Measurements from ENCODE around the gene MAGI1. TPM values are rescaled to one million over a fixed set of nuclear protein-coding genes. Genes with fewer than 3 reads are reported as not detected.

The MAGI1 gene
- total and polyA plus RNA-seq, 2 donors (not counting 1 experiment from before 2014, with no cell fraction given): 0.10 to 0.22 TPM

GRCh38 chr3:65466300-65466988 lies 572.3 kb downstream of the MAGI1 start:
- Mint-ChIP-seq H3K9me3 (ENCODE audit: insufficient read depth) (peaks cover 2% of the 10 kb centered on the region), H3K4me3 (no peak overlapping the region), H3K27ac (no peak overlapping the region), H3K27me3 (no peaks in the 10 kb centered on the region), H3K4me1 (no peaks in the 10 kb centered on the region)
- no peak overlapping the region for H3K9ac ChIP-seq (ENCODE audit: low read length)
- WGBS (ENCODE audit: insufficient coverage): 94% methylated on average over 5 of the region's 5 CpGs
- no peaks in the 10 kb centered on the region for H3K4me1 ChIP-seq (ENCODE audit: control insufficient read depth in 2 of 2, insufficient read depth in 2 of 2, low read length in 2 of 2)
- intact Hi-C loops (cut with micrococcal nuclease): no loop called here
- no peaks in the 10 kb centered on the region for H3K36me3 ChIP-seq (replicated peaks in 1 of 2; ENCODE audit: control extremely low read depth in 1 of 2, control insufficient read depth in 1 of 2, extremely low read depth in 1 of 2, insufficient read depth in 2 of 2, low read length in 1 of 2)
- no peak for DNase-seq
- no peak for ATAC-seq (ENCODE audit: low read depth)
- CTCF ChIA-PET: no interaction called here
- H3K4me2 ChIP-seq (replicated peaks; ENCODE audit: low read depth, low read length, poor library complexity, severe bottlenecking): no peak overlapping the region
- H3K27me3 ChIP-seq (replicated peaks in 1 of 4; ENCODE audit: control extremely low read depth in 1 of 4, control insufficient read depth in 3 of 4, insufficient read depth in 4 of 4, low read length in 3 of 4): no peaks in the 10 kb centered on the region
- no peak overlapping the region for H3K27ac ChIP-seq (ENCODE audit: low read length in 2 of 2)
- no peak overlapping the region for H3K4me3 ChIP-seq (ENCODE audit: control extremely low read depth in 1 of 5, extremely low read depth in 1 of 5, insufficient read depth in 1 of 5, low read depth in 2 of 5, low read length in 4 of 5)
- POLR2A ChIA-PET: no interaction called here
- no peaks in the 10 kb centered on the region for H4K20me1 ChIP-seq (ENCODE audit: control insufficient read depth, insufficient read depth, low read length, poor library complexity, severe bottlenecking)
- H3K79me2 ChIP-seq (ENCODE audit: control insufficient read depth, insufficient read depth, low read length): no peaks in the 10 kb centered on the region
- peaks cover 0 to 3% (median 0%) of the 10 kb centered on the region in 3 donors for H3K9me3 ChIP-seq (ENCODE audit: control extremely low read depth in 1 of 3, control insufficient read depth in 2 of 3, insufficient read depth in 1 of 3, low read length in 2 of 3)
- H2AFZ ChIP-seq (ENCODE audit: insufficient read depth, low read depth, low read length, poor library complexity, severe bottlenecking): no peak overlapping the region
- TF ChIP-seq, protein P1, sequence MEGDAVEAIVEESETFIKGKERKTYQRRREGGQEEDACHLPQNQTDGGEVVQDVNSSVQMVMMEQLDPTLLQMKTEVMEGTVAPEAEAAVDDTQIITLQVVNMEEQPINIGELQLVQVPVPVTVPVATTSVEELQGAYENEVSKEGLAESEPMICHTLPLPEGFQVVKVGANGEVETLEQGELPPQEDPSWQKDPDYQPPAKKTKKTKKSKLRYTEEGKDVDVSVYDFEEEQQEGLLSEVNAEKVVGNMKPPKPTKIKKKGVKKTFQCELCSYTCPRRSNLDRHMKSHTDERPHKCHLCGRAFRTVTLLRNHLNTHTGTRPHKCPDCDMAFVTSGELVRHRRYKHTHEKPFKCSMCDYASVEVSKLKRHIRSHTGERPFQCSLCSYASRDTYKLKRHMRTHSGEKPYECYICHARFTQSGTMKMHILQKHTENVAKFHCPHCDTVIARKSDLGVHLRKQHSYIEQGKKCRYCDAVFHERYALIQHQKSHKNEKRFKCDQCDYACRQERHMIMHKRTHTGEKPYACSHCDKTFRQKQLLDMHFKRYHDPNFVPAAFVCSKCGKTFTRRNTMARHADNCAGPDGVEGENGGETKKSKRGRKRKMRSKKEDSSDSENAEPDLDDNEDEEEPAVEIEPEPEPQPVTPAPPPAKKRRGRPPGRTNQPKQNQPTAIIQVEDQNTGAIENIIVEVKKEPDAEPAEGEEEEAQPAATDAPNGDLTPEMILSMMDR (IDR thresholded peaks at IDR 0.05): no peak
- no peak for TF ChIP-seq EZH2 (IDR thresholded peaks at IDR 0.05; ENCODE audit: borderline replicate concordance, insufficient read depth, low read depth, low read length, poor library complexity, severe bottlenecking)

DNA sequence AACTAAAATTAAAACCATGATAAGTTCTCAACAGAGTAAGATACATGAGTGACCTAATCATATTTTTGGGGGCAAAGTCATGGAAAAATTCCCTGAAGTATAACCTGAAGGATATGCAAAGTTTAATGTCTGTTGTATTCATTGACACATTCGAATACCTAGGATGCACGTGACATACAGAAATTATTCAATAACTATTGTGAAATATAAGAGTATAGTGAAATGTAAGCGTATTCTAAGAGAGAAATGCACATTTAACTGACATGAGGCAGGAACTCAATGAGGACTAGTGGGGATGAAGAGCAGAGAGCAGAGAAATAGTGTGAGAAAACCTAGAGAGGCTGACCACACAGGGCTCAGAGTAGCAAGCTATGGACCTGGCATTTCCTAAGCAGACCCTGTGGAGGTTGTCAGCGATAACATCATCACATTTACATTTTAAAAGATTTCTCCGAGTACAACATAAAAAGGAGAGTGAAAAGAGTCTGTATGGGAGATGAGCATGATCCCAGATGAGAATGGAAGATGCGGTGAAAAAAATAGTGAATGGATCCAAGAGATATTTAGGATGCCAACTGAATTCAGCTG lies 588.8 kb downstream of the MAGI1 start:
- H3K27me3 ChIP-seq (replicated peaks in 1 of 4; ENCODE audit: control extremely low read depth in 1 of 4, control insufficient read depth in 3 of 4, insufficient read depth in 4 of 4, low read length in 3 of 4): no peaks in the 10 kb centered on the region
- no peak overlapping the region for H3K27ac Mint-ChIP-seq

More for the DNA sequence above, 588.8 kb downstream of the MAGI1 start:
- ChIA-PET CTCF (no interaction called here), POLR2A (no interaction called here)
- Histone ChIP-seq H3K4me1 (ENCODE audit: control insufficient read depth in 2 of 2, insufficient read depth in 2 of 2, low read length in 2 of 2) (no peaks in the 10 kb centered on the region), H3K27ac (ENCODE audit: low read length in 2 of 2) (no peak overlapping the region), H4K20me1 (ENCODE audit: control insufficient read depth, insufficient read depth, low read length, poor library complexity, severe bottlenecking) (no peaks in the 10 kb centered on the region), H3K4me2 (replicated peaks; ENCODE audit: low read depth, low read length, poor library complexity, severe bottlenecking) (no peak overlapping the region), H3K4me3 (ENCODE audit: control extremely low read depth in 1 of 5, extremely low read depth in 1 of 5, insufficient read depth in 1 of 5, low read depth in 2 of 5, low read length in 4 of 5) (no peak overlapping the region), H3K9ac (ENCODE audit: low read length) (no peak overlapping the region), H3K9me3 (ENCODE audit: control extremely low read depth in 1 of 3, control insufficient read depth in 2 of 3, insufficient read depth in 1 of 3, low read length in 2 of 3) (peaks cover 0 to 4% (median 0%) of the 10 kb centered on the region in 3 donors), H3K79me2 (ENCODE audit: control insufficient read depth, insufficient read depth, low read length) (no peaks in the 10 kb centered on the region), H3K36me3 (replicated peaks in 1 of 2; ENCODE audit: control extremely low read depth in 1 of 2, control insufficient read depth in 1 of 2, extremely low read depth in 1 of 2, insufficient read depth in 2 of 2, low read length in 1 of 2) (no peaks in the 10 kb centered on the region), H2AFZ (ENCODE audit: insufficient read depth, low read depth, low read length, poor library complexity, severe bottlenecking) (no peak overlapping the region)
- ATAC-seq (ENCODE audit: low read depth) (no peak), DNase-seq (no peak)
- Mint-ChIP-seq H3K9me3 (ENCODE audit: insufficient read depth) (no peaks in the 10 kb centered on the region), H3K4me3 (no peak overlapping the region), H3K27me3 (no peaks in the 10 kb centered on the region), H3K4me1 (no peaks in the 10 kb centered on the region)
- TF ChIP-seq EZH2 (IDR thresholded peaks at IDR 0.05; ENCODE audit: borderline replicate concordance, insufficient read depth, low read depth, low read length, poor library complexity, severe bottlenecking): no peak
- TF ChIP-seq, protein P1 (IDR thresholded peaks at IDR 0.05): no peak
- WGBS (ENCODE audit: insufficient coverage): 81% methylated on average over 3 of the region's 6 CpGs
- intact Hi-C loops (cut with micrococcal nuclease): no loop called here
